Activated naive CD4-positive, alpha-beta T cell treated with anti-CD3 and anti-CD28 coated beads, Interleukin-2, amount 50 U/mL, for 24 hours (primary cell): ENCODE results near the gene MTAP.

Experiments used
- H3K27ac Mint-ChIP-seq: one replicate; pipeline ENCODE4 v1.8.0; 2021; ENCODE audit warnings: mild to moderate bottlenecking, mixed read lengths
- H3K27me3 Mint-ChIP-seq: one replicate; pipeline ENCODE4 v1.8.0; 2021; ENCODE audit warnings: mixed read lengths
- H3K36me3 Mint-ChIP-seq: one replicate; pipeline ENCODE4 v1.8.0; 2021; ENCODE audit warnings: mixed read lengths
- H3K4me1 Mint-ChIP-seq: one replicate; pipeline ENCODE4 v1.8.0; 2021; ENCODE audit warnings: mixed read lengths
- H3K4me3 Mint-ChIP-seq: one replicate; pipeline ENCODE4 v1.8.0; 2021; ENCODE audit warnings: mild to moderate bottlenecking, mixed read lengths
- H3K9me3 Mint-ChIP-seq: one replicate; pipeline ENCODE4 v1.8.0; 2021; ENCODE audit warnings: mixed read lengths

MTAP gene

GRCh38 chr9:21795483-21795882, 7.0 kb upstream of the MTAP start:
- Mint-ChIP-seq H3K9me3 (no peaks in the 10 kb centered on the region), H3K27ac (no peak overlapping the region), H3K4me1 (peaks cover 3% of the 10 kb centered on the region), H3K36me3 (no peaks in the 10 kb centered on the region), H3K27me3 (peaks cover 12% of the 10 kb centered on the region), H3K4me3 (no peak overlapping the region)

GRCh38 chr9:21796768-21797167, 5.7 kb upstream of the MTAP start:
- Mint-ChIP-seq H3K4me1 (peaks cover 10% of the 10 kb centered on the region), H3K4me3 (no peak overlapping the region), H3K9me3 (no peaks in the 10 kb centered on the region), H3K27ac (peak overlapping the region; percentile 13), H3K36me3 (no peaks in the 10 kb centered on the region), H3K27me3 (peaks cover 10% of the 10 kb centered on the region)

GRCh38 chr9:21800931-21801682, 1.3 kb upstream of the MTAP start:
- H3K27me3 Mint-ChIP-seq = peaks cover 8% of the 10 kb centered on the region
- H3K27ac Mint-ChIP-seq = peak overlapping the region; percentile 82
- peak overlapping the region; percentile 99 for H3K4me3 Mint-ChIP-seq
- H3K9me3 Mint-ChIP-seq = no peaks in the 10 kb centered on the region
- no peaks in the 10 kb centered on the region for H3K36me3 Mint-ChIP-seq
- peaks cover 43% of the 10 kb centered on the region for H3K4me1 Mint-ChIP-seq

GRCh38 chr9:21801683-21802417, 586 bp upstream of the MTAP start:
- Mint-ChIP-seq H3K4me3 (peak overlapping the region; percentile 99), H3K4me1 (peaks cover 48% of the 10 kb centered on the region), H3K27ac (peak overlapping the region; percentile 95), H3K36me3 (no peaks in the 10 kb centered on the region), H3K9me3 (no peaks in the 10 kb centered on the region), H3K27me3 (peaks cover 5% of the 10 kb centered on the region)

- H3K4me3 Mint-ChIP-seq = peak overlapping the region; percentile 99
- H3K27ac Mint-ChIP-seq = peak overlapping the region; percentile 99
- no peaks in the 10 kb centered on the region for H3K27me3 Mint-ChIP-seq
- no peaks in the 10 kb centered on the region for H3K9me3 Mint-ChIP-seq
- H3K36me3 Mint-ChIP-seq = no peaks in the 10 kb centered on the region
- peaks cover 51% of the 10 kb centered on the region for H3K4me1 Mint-ChIP-seq
Observed at GRCh38 chr9:21803649-21804048, 1.2 kb downstream of the MTAP start.

- no peaks in the 10 kb centered on the region for H3K27me3 Mint-ChIP-seq
- H3K36me3 Mint-ChIP-seq = no peaks in the 10 kb centered on the region
- H3K4me3 Mint-ChIP-seq = peak overlapping the region; percentile 99
- H3K4me1 Mint-ChIP-seq = peaks cover 55% of the 10 kb centered on the region
- no peak overlapping the region for H3K27ac Mint-ChIP-seq
- no peaks in the 10 kb centered on the region for H3K9me3 Mint-ChIP-seq
Observed at GRCh38 chr9:21804331-21804730, 1.9 kb downstream of the MTAP start.

GRCh38 chr9:21804791-21805190, 2.4 kb downstream of the MTAP start:
- H3K4me1 Mint-ChIP-seq = peaks cover 56% of the 10 kb centered on the region
- peaks cover under 1% of the 10 kb centered on the region for H3K36me3 Mint-ChIP-seq

GRCh38 chr9:21806644-21807043, 4.2 kb downstream of the MTAP start:
- Mint-ChIP-seq H3K4me3 (no peak overlapping the region), H3K4me1 (peaks cover 54% of the 10 kb centered on the region), H3K36me3 (peaks cover 4% of the 10 kb centered on the region), H3K27me3 (no peaks in the 10 kb centered on the region), H3K9me3 (no peaks in the 10 kb centered on the region), H3K27ac (no peak overlapping the region)

More at GRCh38 chr9:21804791-21805190, 2.4 kb downstream of the MTAP start:
- Mint-ChIP-seq H3K27ac (no peak overlapping the region), H3K9me3 (no peaks in the 10 kb centered on the region), H3K27me3 (no peaks in the 10 kb centered on the region), H3K4me3 (peak overlapping the region; percentile 9)

GRCh38 chr9:21810388-21810787, 8.0 kb downstream of the MTAP start:
- peaks cover 6% of the 10 kb centered on the region for H3K36me3 Mint-ChIP-seq
- H3K9me3 Mint-ChIP-seq = no peaks in the 10 kb centered on the region
- no peak overlapping the region for H3K4me3 Mint-ChIP-seq
- H3K27me3 Mint-ChIP-seq = no peaks in the 10 kb centered on the region
- peaks cover 52% of the 10 kb centered on the region for H3K4me1 Mint-ChIP-seq
- H3K27ac Mint-ChIP-seq = no peak overlapping the region

GRCh38 chr9:21810881-21811280, 8.4 kb downstream of the MTAP start:
- no peak overlapping the region for H3K4me3 Mint-ChIP-seq
- H3K36me3 Mint-ChIP-seq = peaks cover 8% of the 10 kb centered on the region
- H3K27me3 Mint-ChIP-seq = no peaks in the 10 kb centered on the region
- no peaks in the 10 kb centered on the region for H3K9me3 Mint-ChIP-seq
- peaks cover 47% of the 10 kb centered on the region for H3K4me1 Mint-ChIP-seq
- no peak overlapping the region for H3K27ac Mint-ChIP-seq

- Mint-ChIP-seq H3K9me3 (no peaks in the 10 kb centered on the region), H3K36me3 (peaks cover 11% of the 10 kb centered on the region), H3K27me3 (no peaks in the 10 kb centered on the region), H3K4me3 (no peak overlapping the region), H3K4me1 (peaks cover 40% of the 10 kb centered on the region), H3K27ac (no peak overlapping the region)
Observed at GRCh38 chr9:21811914-21812313, 9.5 kb downstream of the MTAP start.

- H3K27me3 Mint-ChIP-seq = no peaks in the 10 kb centered on the region
- no peaks in the 10 kb centered on the region for H3K9me3 Mint-ChIP-seq
- no peak overlapping the region for H3K27ac Mint-ChIP-seq
- H3K4me3 Mint-ChIP-seq = no peak overlapping the region
- peaks cover 39% of the 10 kb centered on the region for H3K4me1 Mint-ChIP-seq
- peaks cover 14% of the 10 kb centered on the region for H3K36me3 Mint-ChIP-seq
Observed at GRCh38 chr9:21812415-21812814, 10.0 kb downstream of the MTAP start.

- peaks cover 34% of the 10 kb centered on the region for H3K4me1 Mint-ChIP-seq
- no peak overlapping the region for H3K4me3 Mint-ChIP-seq
- H3K27ac Mint-ChIP-seq = peak overlapping the region; percentile 30
- peaks cover 16% of the 10 kb centered on the region for H3K36me3 Mint-ChIP-seq
- H3K9me3 Mint-ChIP-seq = no peaks in the 10 kb centered on the region
- H3K27me3 Mint-ChIP-seq = no peaks in the 10 kb centered on the region
Observed at GRCh38 chr9:21812946-21813568, 10.6 kb downstream of the MTAP start.

GRCh38 chr9:21813575-21814473, 11.4 kb downstream of the MTAP start:
- Mint-ChIP-seq H3K4me1 (peaks cover 36% of the 10 kb centered on the region), H3K36me3 (peaks cover 21% of the 10 kb centered on the region), H3K27me3 (no peaks in the 10 kb centered on the region), H3K9me3 (no peaks in the 10 kb centered on the region), H3K27ac (peak overlapping the region; percentile 30), H3K4me3 (no peak overlapping the region)

- Mint-ChIP-seq H3K36me3 (peaks cover 31% of the 10 kb centered on the region), H3K27ac (no peak overlapping the region), H3K27me3 (no peaks in the 10 kb centered on the region), H3K4me1 (peaks cover 39% of the 10 kb centered on the region), H3K9me3 (no peaks in the 10 kb centered on the region), H3K4me3 (no peak overlapping the region)
Observed at GRCh38 chr9:21815643-21816042, 13.2 kb downstream of the MTAP start.
